IMR-90 (cell line): ENCODE measurements around the gene ZNF782. TPM values are rescaled to one million over a fixed set of nuclear protein-coding genes. Genes with fewer than 3 reads are reported as not detected.

Experiments
- ATAC-seq: fragments of 200-7000 bp; cut with Tn5 transposase; 2 replicates; pipeline ENCODE4 v1.9.1; 2020; ENCODE audit warnings: low read depth, mild to moderate bottlenecking, moderate library complexity
- BruUV-seq: library from RNA; stranded (reverse); fragments of 400-500 nt; replicated peaks from 2 replicates; lab custom pipeline; 2021; lab: Mats Ljungman, UMichigan
- CTCF ChIA-PET: fragments of 300-600 bp; formaldehyde crosslinking; extraction: SDS; loops from one replicate; lab custom pipeline; 2021; ENCODE audit warnings: antibody characterized with exemption; lab: Yijun Ruan, JAX
- POLR2A ChIA-PET: fragments of 300-600 bp; sonication (Branson Sonifier 250); formaldehyde crosslinking; loops from one replicate; lab custom pipeline; 2022; ENCODE audit warnings: antibody characterized with exemption; ENCODE audit not compliant: unreplicated experiment; lab: Charles Lee
- DNase-seq: peaks from one replicate; pipeline ENCODE4 v3.0.0; 2013
- H2AFZ ChIP-seq: replicated peaks from 2 replicates; pipeline ENCODE3; 2013; ENCODE audit warnings: low read length, mild to moderate bottlenecking; ENCODE audit not compliant: poor library complexity
- H2AK5ac ChIP-seq: 2 replicates; pipeline ENCODE4 v1.6.1; 2013; ENCODE audit warnings: low read depth, low read length, inconsistent platforms
- H2AK9ac ChIP-seq: replicated peaks from 2 replicates; pipeline ENCODE3; 2013; ENCODE audit warnings: mild to moderate bottlenecking, low read depth, low read length, moderate library complexity; ENCODE audit not compliant: poor library complexity
- H2BK120ac ChIP-seq: 2 replicates; pipeline ENCODE4 v1.6.1; 2013; ENCODE audit warnings: low read depth, low read length, inconsistent platforms
- H2BK15ac ChIP-seq: 3 replicates; pipeline ENCODE4 v1.6.1; 2013; ENCODE audit warnings: low read depth, low read length, inconsistent platforms
- H2BK20ac ChIP-seq: 2 replicates; pipeline ENCODE4 v1.6.1; 2013; ENCODE audit warnings: low read depth, mild to moderate bottlenecking, inconsistent platforms, low read length, moderate library complexity
- H2BK5ac ChIP-seq: 2 replicates; pipeline ENCODE4 v1.6.1; 2013; ENCODE audit warnings: mild to moderate bottlenecking, low read depth, low read length, inconsistent platforms; ENCODE audit not compliant: poor library complexity, severe bottlenecking
- H3K14ac ChIP-seq: replicated peaks from 2 replicates; pipeline ENCODE4 v1.6.1; 2013; ENCODE audit warnings: low read depth, low read length, inconsistent platforms
- H3K18ac ChIP-seq: 2 replicates; pipeline ENCODE4 v1.6.1; 2013; ENCODE audit warnings: low read depth, low read length, control low read depth
- H3K23ac ChIP-seq: 2 replicates; pipeline ENCODE4 v1.6.1; 2013; ENCODE audit warnings: low read depth, low read length, inconsistent platforms
- H3K27ac ChIP-seq: 2 replicates; pipeline ENCODE4 v1.5.1; 2013; ENCODE audit warnings: mild to moderate bottlenecking, control low read depth, low read length; ENCODE audit not compliant: insufficient read depth
- H3K27me3 ChIP-seq: 2 replicates; pipeline ENCODE4 v1.6.1; 2013; ENCODE audit warnings: low read length; ENCODE audit not compliant: control insufficient read depth, insufficient read depth
- H3K36me3 ChIP-seq: 2 replicates; pipeline ENCODE4 v1.6.1; 2013; ENCODE audit warnings: low read length, mixed read lengths; ENCODE audit not compliant: control insufficient read depth, insufficient read depth
- H3K4ac ChIP-seq: 2 replicates; pipeline ENCODE4 v1.6.1; 2013; ENCODE audit warnings: low read depth, low read length, inconsistent platforms
- H3K4me1 ChIP-seq: 2 replicates; pipeline ENCODE4 v1.6.1; 2013; ENCODE audit warnings: low read length, mixed read lengths; ENCODE audit not compliant: control insufficient read depth, insufficient read depth
- H3K4me2 ChIP-seq: 2 replicates; pipeline ENCODE4 v1.6.1; 2013; ENCODE audit warnings: low read depth, mild to moderate bottlenecking, control low read depth, low read length, moderate library complexity
- H3K4me3 ChIP-seq: 2 replicates; pipeline ENCODE4 v1.5.1; 2013; ENCODE audit warnings: low read depth, mild to moderate bottlenecking, control low read depth, low read length, moderate library complexity; ENCODE audit not compliant: insufficient read depth
- H3K56ac ChIP-seq: 2 replicates; pipeline ENCODE4 v1.6.1; 2013; ENCODE audit warnings: low read length, inconsistent platforms; ENCODE audit not compliant: insufficient read depth; ENCODE audit errors: extremely low read depth
- H3K79me1 ChIP-seq, 2 experiments: 2 replicates each; pipeline ENCODE4 v1.6.1; 2013; ENCODE audit warnings: low read length in 2 of 2, inconsistent platforms in 1 of 2, low read depth in 1 of 2
- H3K9ac ChIP-seq: 2 replicates; pipeline ENCODE4 v1.6.1; 2013; ENCODE audit warnings: low read depth, low read length, control low read depth
- H3K9me1 ChIP-seq: 2 replicates; pipeline ENCODE4 v1.6.1; 2013; ENCODE audit warnings: low read length, inconsistent platforms; ENCODE audit not compliant: insufficient read depth
- H3K9me3 ChIP-seq: 2 replicates; pipeline ENCODE4 v1.6.1; 2013; ENCODE audit warnings: low read length; ENCODE audit not compliant: control insufficient read depth, insufficient read depth
- H4K20me1 ChIP-seq: 2 replicates; pipeline ENCODE4 v1.6.1; 2013; ENCODE audit warnings: low read length, inconsistent platforms; ENCODE audit not compliant: insufficient read depth
- H4K5ac ChIP-seq: 2 replicates; pipeline ENCODE4 v1.6.1; 2013; ENCODE audit warnings: mild to moderate bottlenecking, low read depth, low read length, control low read depth
- H4K8ac ChIP-seq, 2 experiments: 2 replicates each; pipeline ENCODE4 v1.6.1; 2013; ENCODE audit warnings: low read depth in 2 of 2, low read length in 2 of 2, control low read depth in 1 of 2, inconsistent platforms in 1 of 2
- H4K91ac ChIP-seq: 2 replicates; pipeline ENCODE4 v1.6.1; 2013; ENCODE audit warnings: low read depth, low read length, inconsistent platforms; ENCODE audit not compliant: insufficient read depth
- CTCF ChIP-seq: conservative IDR thresholded peaks from 2 replicates; pipeline ENCODE4 v1.5.1; 2012; ENCODE audit warnings: mild to moderate bottlenecking, low read depth, low read length, improper control_type of control experiment
- FOS ChIP-seq: fragments of 150-350 bp; IDR thresholded peaks from 2 replicates; pipeline ENCODE4 v1.6.1; 2016; ENCODE audit warnings: low read depth, low read length
- MAFK ChIP-seq: IDR thresholded peaks from 2 replicates; pipeline ENCODE4 v1.6.1; 2012; ENCODE audit warnings: low read depth, low read length, improper control_type of control experiment
- MXI1 ChIP-seq: IDR thresholded peaks from 2 replicates; pipeline ENCODE4 v1.6.1; 2012; ENCODE audit warnings: low read depth, mild to moderate bottlenecking, low read length, moderate library complexity, borderline replicate concordance
- WGBS, 2 experiments: methylation state at CpG; one replicate each; pipeline versions ENCODE4 v1.1.5 to v1.1.7; 2013; ENCODE audit warnings: missing lambda C conversion rate in 2 of 2; ENCODE audit not compliant: insufficient read length in 1 of 2; ENCODE audit errors: extremely low coverage in 2 of 2; 5-methylcytosine and 5-hydroxymethylcytosine counted together
- dilution Hi-C: fragments of 300-500 bp; cut with HindIII; formaldehyde crosslinking; loops from one replicate; pipeline ENCODE4 v1.14.3; 2018; ENCODE audit warnings: low sequenced_read_pairs; ENCODE audit not compliant: unreplicated experiment
- in situ Hi-C: fragments of 300-500 bp; cut with MboI; formaldehyde crosslinking; loops from 3 replicates; pipeline ENCODE4 v1.14.3; 2019; ENCODE audit warnings: low sequenced_read_pairs, inconsistent platforms, mixed read lengths
- intact Hi-C: fragments of 100-400 bp; cut with micrococcal nuclease; formaldehyde crosslinking; loops from 2 replicates; pipeline ENCODE4 v1.10.0; 2022
- polyA plus RNA-seq, 3 experiments: library from polyadenylated mRNA; depleted of rRNA; stranded (reverse); fragments of >200 nt; gene quantifications; 2 replicates each; pipeline ENCODE4 v1.2.3, GENCODE V29; 2012; ENCODE audit warnings: low replicate concordance in 1 of 3
- total RNA-seq: library from RNA; depleted of rRNA; stranded (reverse); fragments of >200 nt; gene quantifications from 2 replicates; pipeline ENCODE4 v1.2.3, GENCODE V29; 2012

Gene ZNF782
- total and polyA plus RNA-seq, 2 of the 4 experiments (the other 2 are of a cell fraction), result 0.86 to 4.3 TPM

- no peak for DNase-seq
- BruUV-seq, result no TSS peak
- dilution Hi-C loops, result no loop called here
- ChIA-PET CTCF (no interaction called here), POLR2A (no interaction called here)
- Histone ChIP-seq H3K14ac (no peak overlapping the region), H3K9me1 (no peaks in the 10 kb centered on the region), H2BK15ac (no peak overlapping the region), H3K27ac (no peak overlapping the region), H3K23ac (no peak overlapping the region), H2AFZ (no peak overlapping the region), H3K4me1 (peaks cover 2% of the 10 kb centered on the region; the same call in 1 of the 2 replicates), H4K20me1 (no peaks in the 10 kb centered on the region), H3K18ac (no peak overlapping the region), H3K79me1 (peaks cover 7 to 13% of the 10 kb centered on the region in 2 experiments), H3K9ac (no peak overlapping the region), H4K91ac (no peak overlapping the region), H4K8ac (no peak overlapping the region), H2BK5ac (no peak overlapping the region), H2BK120ac (no peak overlapping the region), H4K5ac (no peak overlapping the region), H3K4me3 (no peak overlapping the region), H3K36me3 (no peaks in the 10 kb centered on the region), H3K27me3 (no peaks in the 10 kb centered on the region), H3K4me2 (no peak overlapping the region), H2AK9ac (no peak overlapping the region), H3K56ac (no peak overlapping the region), H2AK5ac (no peak overlapping the region), H3K9me3 (no peaks in the 10 kb centered on the region; the same call in 1 of the 2 replicates), H3K4ac (no peak overlapping the region), H2BK20ac (no peak overlapping the region)
- in situ Hi-C loops, result loop anchor here (5.0 kb wide), 1 partner anchor 51 kb away; no protein-coding TSS in a partner anchor
- TF ChIP-seq FOS, result no peak
- TF ChIP-seq MAFK, result no peak
- no peak for TF ChIP-seq CTCF
- TF ChIP-seq MXI1, result no peak
- no CpG with 5 or more reads among the region's 3 CpGs for WGBS, 2 experiments
- intact Hi-C loops, result no loop called here
- no peak for ATAC-seq
Observed at GRCh38 chr9:96781552-96781951, 72.8 kb downstream of the ZNF782 start.
